LNCaP clone FGC (cell line): ENCODE results near the gene RALB.

ENCODE experiments used
- DNase-seq: peaks from one replicate; pipeline ENCODE4 v3.0.0-alpha.2; 2011; ENCODE audit warnings: low read depth
- H3K4me3 ChIP-seq: 2 replicates; pipeline ENCODE4 v1.5.1; 2011; ENCODE audit warnings: mild to moderate bottlenecking, low read depth, low read length, control low read depth
- TF ChIP-seq, protein P1 (sequence below): IDR thresholded peaks from 2 replicates; pipeline ENCODE4 v1.5.1; 2012; ENCODE audit warnings: mild to moderate bottlenecking; ENCODE audit not compliant: control insufficient read depth, insufficient read depth; ENCODE audit errors: extremely low read depth

Gene RALB

DNA sequence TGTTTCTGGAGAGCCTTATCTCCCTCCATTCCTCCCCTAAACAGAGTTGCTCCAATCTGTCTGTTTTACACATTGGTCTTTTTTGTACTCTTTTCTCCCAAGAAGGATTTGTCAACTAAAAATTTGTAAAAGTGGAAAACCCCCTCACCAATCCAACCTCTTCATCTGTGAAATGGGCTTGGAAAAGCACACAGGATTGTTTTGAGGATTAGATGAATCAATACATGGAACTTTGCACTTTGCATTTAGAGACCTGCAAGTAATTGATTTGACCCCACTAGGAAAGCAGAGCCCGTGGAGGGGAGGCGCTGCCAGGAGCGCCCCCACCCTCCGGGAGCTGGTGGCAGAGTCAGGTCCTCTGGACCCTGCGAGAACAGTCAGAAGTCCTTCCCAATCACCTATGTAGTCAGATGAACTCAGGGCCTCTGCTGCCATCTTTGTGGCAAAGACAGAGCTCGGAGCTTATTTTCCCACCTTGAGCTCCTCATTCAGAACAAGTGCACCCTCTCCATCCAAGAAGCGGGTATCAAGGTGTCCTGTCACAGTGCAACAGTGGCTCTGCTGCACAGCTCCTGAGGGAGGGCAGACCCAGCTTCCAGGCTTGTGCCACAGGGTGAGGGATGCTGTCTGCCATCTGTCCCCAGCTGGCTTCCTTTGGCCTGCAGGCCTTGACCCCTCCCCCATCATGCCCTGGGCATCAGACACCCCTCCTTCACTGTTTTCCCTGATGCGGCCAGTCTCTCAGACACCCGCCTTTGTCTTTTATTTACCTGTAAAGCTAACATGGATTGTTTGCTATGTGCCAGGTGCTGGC is 27.7 kb upstream of the RALB start:
- no peak overlapping the region for H3K4me3 ChIP-seq
- TF ChIP-seq, protein P1, sequence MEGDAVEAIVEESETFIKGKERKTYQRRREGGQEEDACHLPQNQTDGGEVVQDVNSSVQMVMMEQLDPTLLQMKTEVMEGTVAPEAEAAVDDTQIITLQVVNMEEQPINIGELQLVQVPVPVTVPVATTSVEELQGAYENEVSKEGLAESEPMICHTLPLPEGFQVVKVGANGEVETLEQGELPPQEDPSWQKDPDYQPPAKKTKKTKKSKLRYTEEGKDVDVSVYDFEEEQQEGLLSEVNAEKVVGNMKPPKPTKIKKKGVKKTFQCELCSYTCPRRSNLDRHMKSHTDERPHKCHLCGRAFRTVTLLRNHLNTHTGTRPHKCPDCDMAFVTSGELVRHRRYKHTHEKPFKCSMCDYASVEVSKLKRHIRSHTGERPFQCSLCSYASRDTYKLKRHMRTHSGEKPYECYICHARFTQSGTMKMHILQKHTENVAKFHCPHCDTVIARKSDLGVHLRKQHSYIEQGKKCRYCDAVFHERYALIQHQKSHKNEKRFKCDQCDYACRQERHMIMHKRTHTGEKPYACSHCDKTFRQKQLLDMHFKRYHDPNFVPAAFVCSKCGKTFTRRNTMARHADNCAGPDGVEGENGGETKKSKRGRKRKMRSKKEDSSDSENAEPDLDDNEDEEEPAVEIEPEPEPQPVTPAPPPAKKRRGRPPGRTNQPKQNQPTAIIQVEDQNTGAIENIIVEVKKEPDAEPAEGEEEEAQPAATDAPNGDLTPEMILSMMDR, result no peak
- peak; percentile 23 for DNase-seq

DNA sequence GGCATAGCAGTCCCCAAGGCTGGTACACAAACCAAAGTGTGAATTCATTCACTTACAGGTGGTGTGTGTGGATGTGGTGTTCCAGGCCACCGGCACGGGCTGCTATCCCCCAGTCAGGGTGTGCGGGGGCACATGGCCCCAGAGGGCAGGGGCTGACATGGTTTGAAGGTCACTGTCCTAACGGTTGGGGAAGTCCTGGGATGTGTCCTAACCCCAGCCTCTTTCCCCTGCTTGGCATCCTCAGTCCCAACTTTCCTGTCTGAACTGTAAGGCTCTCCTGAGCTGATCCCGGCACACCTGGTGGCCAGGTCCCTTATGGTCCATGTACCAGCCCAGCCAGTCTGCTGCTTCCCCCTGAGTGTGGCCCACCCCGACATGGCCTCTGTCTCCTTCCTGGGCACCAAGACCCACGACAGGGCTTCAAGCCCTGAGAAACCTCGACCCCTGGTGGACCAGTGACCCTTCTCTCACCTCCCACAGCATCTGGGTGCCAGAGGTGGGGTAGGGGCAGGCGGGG is 27.0 kb upstream of the RALB start:
- no peak overlapping the region for H3K4me3 ChIP-seq
- TF ChIP-seq, protein P1, result no peak
- DNase-seq, result no peak

DNA sequence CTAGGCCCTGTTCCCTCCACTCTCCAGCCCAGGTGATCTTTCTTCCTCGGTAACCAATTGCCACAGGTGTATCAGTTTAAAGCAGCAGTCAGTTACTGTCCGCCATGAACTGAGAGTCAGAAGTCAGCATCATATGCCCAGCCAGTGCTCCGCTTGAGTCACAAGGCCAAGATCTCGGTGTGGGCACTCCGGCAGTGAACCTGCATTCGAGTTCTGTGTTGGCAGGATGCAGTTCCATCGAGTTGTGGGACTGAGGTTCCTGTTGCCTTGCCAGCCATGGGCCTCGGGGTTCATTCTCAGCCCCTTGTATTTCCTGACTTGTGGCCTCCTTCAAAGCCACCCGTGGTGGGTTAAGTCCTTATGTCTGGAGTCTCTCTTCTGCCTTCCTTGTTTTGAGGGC is 26.3 kb upstream of the RALB start:
- no peak overlapping the region for H3K4me3 ChIP-seq
- TF ChIP-seq, protein P1, result no peak
- DNase-seq, result no peak

DNA sequence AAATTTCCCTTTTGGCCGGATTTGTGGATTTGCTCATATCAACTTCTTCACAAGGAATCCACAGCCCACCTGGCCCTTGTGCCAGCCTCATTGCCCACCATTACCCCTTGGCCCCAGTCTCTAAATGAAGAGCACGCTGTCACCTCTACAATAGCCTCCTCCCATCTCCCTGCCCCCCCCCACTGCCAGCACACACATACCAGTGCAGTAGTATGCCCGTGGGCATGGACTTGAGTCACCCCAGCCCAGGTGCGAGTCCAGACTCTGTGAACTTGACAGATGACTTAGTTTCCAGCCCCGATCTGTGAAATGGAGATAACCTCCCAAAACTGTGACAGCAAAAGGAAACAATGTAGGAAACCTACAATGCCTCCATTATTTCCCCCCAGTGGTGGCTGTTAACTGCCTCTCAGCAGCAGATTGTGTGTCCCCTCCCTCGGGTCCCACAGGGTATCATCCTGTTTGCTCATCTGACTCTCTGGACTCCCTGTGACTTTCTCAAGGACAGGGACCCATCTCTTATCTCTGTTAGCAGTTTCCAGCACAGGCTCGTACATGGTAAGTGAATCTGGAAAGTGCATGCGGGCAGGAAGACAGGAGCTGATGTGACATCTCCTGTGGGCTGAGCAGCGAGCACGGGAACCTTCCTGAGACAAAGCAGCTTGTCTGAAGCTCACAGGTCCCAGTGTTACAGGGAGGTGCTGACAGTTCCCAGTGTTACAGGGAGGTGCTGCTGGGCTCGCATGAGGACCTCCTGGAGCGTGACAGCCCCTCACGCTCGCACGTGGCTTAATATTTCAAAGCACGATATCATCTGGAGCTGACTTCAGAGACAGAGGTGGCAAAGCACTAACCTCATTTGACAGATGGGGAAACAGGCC is 25.3 kb upstream of the RALB start:
- DNase-seq, result no peak
- no peak overlapping the region for H3K4me3 ChIP-seq
- TF ChIP-seq, protein P1, result no peak

DNA sequence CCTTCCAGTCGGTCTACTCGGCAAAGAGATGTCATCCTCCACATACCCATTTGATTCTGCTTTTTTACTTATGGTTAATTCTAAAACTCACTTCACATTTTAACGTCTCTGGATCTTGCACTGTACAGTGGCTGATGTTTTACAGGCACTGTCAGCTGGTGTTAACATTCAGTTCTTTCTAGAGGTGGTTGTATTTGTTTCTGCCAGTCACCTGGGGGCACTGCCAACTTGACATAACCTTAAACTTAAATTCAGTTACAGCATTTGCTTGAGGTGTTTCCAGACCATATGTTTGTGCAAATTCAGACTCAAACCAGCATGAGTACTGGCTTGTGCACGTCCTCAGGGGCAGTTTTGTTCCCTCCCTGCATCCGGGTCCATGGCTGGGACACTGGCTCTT is 24.1 kb upstream of the RALB start:
- TF ChIP-seq, protein P1, result peak; percentile 43
- peak; percentile 56 for DNase-seq
- H3K4me3 ChIP-seq, result no peak overlapping the region

DNA sequence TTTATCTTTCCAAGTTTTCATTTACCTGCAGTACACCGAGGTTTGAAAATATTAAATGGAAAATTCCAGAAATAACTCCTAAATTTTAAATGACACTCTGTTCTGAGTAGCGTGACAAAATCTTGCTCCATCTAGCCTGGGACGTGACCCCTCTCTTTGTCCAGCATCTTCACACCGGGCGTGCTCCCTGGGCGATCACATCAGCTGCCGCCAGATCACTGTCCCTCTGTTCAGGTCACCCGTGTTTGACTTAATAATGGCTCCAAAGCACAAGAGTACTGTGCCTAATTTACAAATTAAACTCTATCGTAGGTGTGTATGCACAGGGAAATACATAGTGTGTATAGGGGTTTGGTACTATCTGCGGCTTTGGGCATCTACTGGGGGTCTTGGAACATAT is 23.3 kb upstream of the RALB start:
- no peak for DNase-seq
- TF ChIP-seq, protein P1, result no peak
- H3K4me3 ChIP-seq, result no peak overlapping the region
